ENCODE data around the gene ARHGAP15.

The ARHGAP15 gene

DNA sequence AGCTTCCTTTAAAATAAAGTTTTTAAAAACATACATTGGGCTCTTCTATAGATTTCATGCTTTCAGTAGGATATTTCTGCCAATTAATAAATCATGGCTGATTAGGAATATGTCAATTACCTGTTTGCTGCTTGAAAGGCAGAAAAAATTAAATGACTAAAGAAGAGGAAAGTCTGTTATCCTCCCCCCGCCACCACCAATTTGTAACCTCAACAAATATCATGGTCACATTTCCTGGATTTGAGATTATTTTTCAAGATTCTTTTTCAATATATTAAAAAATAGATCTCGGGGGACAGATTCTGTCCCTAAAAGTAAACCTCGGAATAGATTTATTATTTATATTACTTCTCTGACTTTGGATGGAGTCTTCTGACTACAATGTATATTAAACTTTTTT, 125.9 kb downstream of the ARHGAP15 start:
- no peak overlapping the region for H3K27ac ChIP-seq
- TF ChIP-seq, protein P1, sequence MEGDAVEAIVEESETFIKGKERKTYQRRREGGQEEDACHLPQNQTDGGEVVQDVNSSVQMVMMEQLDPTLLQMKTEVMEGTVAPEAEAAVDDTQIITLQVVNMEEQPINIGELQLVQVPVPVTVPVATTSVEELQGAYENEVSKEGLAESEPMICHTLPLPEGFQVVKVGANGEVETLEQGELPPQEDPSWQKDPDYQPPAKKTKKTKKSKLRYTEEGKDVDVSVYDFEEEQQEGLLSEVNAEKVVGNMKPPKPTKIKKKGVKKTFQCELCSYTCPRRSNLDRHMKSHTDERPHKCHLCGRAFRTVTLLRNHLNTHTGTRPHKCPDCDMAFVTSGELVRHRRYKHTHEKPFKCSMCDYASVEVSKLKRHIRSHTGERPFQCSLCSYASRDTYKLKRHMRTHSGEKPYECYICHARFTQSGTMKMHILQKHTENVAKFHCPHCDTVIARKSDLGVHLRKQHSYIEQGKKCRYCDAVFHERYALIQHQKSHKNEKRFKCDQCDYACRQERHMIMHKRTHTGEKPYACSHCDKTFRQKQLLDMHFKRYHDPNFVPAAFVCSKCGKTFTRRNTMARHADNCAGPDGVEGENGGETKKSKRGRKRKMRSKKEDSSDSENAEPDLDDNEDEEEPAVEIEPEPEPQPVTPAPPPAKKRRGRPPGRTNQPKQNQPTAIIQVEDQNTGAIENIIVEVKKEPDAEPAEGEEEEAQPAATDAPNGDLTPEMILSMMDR (conservative IDR thresholded peaks at IDR 0.05), result no peak

DNA sequence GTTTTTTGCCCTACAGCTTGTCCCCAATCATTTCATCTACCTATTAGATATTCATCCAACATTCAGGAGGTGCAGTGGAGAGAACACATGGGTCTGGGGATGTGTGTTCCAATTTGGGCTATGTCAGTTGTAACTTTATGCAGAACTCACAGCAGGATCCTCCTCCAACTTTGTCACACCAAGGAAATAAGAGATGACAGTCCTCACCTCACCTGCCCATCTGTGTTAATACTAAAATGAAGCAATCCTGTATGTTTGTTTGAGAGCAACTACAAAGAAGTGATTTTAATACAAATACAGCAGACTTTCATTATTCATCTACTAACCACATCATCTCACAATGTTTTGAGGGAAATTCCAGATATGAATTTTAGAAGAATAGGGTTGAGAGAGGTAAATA, 126.7 kb downstream of the ARHGAP15 start:
- TF ChIP-seq, protein P1 (conservative IDR thresholded peaks at IDR 0.05), result no peak
- H3K27ac ChIP-seq, result no peak overlapping the region

DNA sequence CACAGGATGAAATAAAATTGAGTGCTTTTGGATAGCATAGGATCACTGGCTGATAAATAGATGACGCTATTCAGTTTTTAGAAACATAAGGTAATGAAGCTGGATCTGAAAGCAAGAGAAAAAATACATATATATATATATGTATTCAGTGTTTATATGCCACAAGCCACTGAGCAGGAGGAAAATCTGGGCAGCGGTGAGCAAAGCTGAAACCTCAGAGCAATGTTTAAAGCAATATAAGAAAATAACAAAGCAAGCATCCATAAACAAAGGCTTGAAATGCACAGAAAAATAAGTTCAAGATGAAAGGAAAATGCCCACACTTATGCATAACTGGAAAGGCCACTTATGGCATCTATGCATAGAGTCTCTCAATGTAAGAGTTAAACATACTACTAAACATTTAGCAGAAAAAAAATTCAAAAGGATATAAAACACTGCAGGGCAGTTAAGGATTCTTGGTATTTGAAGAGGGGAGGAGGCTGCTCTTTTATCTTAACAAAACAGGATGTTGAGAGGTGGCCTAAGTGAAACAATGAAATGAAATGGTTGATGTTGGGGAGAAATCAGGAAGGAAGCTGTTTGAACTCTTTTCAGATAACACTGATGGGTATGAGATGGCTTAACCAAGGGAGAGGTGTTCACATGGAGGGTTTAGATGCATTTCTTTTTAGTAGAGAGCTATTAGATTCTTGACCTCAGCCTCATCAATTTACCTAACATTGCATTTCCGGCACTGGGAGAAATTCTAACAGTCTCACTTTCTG, 129.1 kb downstream of the ARHGAP15 start:
- no peak overlapping the region for H3K27ac ChIP-seq
- TF ChIP-seq, protein P1 (conservative IDR thresholded peaks at IDR 0.05), result no peak

DNA sequence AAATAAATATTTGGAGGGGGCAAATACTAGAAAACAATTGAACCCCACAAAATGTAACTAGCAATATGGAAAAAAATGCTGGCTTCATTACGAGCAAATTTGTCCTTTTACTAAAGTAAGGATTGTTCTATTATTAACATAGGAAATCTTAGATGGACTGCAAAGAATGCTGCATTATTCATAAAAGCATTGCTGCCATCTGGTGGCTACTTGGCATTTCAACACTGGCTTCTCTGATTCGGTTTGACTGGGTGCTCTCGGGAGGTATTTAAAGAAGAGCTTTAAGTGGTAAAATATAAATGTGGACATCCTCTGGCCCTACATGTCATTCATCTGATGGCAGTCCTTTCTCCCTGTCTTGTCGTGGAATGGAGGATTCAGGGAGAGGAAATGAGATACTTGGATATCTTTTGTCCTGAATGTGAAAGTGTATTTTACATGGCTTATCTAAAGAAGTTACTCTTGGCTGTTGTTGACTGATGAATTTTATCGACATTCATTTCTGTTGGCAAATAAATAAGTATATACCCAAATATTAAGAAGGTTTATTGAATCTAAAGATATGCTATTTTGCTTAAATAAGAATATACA, 130.2 kb downstream of the ARHGAP15 start:
- H3K27ac ChIP-seq, result no peak overlapping the region
- TF ChIP-seq, protein P1 (conservative IDR thresholded peaks at IDR 0.05), result peak; percentile 84

DNA sequence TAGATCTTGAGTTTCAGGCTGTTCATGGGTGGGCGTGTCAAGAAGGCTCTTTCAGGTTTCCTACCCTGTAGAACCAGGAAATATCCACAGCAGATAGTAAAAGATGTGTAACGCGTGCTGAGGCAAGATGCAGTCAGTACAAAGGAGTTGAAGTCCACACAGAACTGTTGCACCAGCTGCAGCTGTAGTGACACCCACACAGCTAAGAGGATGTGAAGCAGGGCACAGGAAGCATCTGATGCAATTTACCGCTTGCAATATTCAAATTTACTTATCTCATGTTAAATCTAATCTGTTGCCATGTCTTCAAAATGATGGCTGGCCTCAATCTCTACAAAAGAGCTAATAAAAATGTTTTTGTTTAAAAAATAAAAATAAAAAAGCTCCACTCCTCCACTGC, 132.8 kb downstream of the ARHGAP15 start:
- H3K27ac ChIP-seq, result no peak overlapping the region
- TF ChIP-seq, protein P1 (conservative IDR thresholded peaks at IDR 0.05), result no peak

DNA sequence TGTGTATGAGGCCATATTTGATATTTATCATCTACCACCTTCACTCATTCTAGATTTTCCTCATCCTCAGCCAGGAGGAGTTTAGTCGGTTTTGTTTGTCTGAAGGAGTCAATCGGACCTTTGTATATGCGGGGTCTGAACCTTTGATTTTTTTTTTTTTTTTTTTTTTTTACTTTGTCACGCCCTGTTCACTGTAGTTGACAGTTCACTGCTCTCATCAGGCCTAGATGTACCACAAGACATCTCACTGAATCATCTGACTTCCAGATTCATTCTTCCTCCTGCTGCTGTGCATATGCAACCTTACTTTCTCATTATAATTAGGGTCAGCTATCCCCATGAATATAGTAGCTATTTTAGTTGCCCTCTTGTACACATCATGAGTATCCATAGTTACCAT, 133.2 kb downstream of the ARHGAP15 start:
- TF ChIP-seq, protein P1 (conservative IDR thresholded peaks at IDR 0.05), result no peak
- no peak overlapping the region for H3K27ac ChIP-seq

DNA sequence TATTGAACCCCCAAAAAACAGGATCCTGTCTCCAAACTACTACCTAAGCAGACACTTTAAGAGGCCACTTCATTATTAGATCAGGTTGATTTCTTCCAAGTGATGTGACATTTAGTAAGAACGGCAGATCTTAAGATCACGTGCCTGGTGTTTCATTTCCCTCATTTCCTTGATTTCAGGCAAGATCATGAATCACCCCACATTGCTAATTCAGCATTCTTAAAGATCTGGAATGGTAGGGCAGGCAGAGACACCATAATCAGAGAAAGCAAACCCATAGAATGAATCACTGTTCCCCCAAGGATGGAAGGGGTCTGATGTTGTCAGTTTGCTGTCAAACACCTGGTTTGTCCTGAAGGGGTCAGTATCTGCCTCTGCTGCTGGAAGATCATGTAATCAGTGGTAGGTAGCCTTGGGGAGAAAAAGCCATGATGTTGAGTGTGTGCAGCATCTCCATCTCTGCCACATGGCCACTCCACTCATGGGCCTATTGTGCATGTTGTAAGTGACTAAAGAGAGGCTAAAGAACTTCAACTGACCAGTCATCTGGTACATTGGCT, 133.9 kb downstream of the ARHGAP15 start:
- H3K27ac ChIP-seq, result no peak overlapping the region
- TF ChIP-seq, protein P1 (conservative IDR thresholded peaks at IDR 0.05), result peak; percentile 3; the same call in 1 of the 2 replicates
